ENCODE measurements around the gene ALAD.
"Not testable (repeated sequence)": the region's sequence is repeated elsewhere in the genome, so short reads cannot be mapped to it uniquely, and the experiment has no call there.

Gene ALAD

DNA sequence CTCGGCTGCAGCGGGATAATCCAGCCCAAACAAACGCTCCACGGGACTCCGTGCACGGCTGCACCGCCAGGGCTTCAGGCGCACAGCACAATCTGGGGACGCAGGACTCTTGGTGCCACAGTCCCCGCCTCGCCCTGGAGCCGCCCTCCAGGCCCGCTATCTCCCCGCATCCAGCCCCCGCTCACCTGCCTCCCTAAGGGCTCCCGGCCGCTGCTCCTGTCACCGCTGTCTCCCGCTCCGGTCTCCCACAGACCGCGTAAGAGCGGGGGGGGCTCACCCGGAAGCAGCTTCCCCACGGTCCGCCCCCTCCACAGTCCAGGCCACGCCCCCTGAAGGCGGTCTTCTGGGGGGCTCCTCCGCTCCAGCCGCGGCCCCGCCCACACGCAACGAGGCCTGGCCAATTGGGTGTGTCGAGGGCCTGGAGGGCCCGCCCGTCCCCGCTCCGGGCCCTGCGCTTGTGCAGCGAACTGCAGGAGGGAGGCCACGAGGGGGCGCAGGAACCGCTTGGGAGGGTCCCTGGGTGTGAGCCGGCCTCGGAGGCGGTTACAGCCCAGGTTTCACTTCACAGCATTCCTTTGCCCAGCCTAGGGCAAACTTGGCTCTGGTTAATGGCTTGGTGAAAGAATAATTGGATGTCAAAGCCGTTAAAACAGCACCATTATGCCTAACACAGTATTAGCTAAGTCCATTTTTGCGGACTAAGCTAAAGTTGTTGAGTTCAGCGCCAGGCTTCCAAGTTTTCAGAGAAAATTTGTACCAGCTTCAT is at the start of gene ALAD:
Gene ALAD (minus strand): TSS at position 258 of the 766 bp plus-strand sequence. CDS start 7,725 bp downstream, outside the sequence.
- peak within 1 kb of the TSS; percentile 93 for H3K4me3 ChIP-seq (replicated peaks in 1 of 2; ENCODE audit: low read depth in 2 of 2, low read length in 2 of 2)
- peak; percentile 98 to 99 for DNase-seq (ENCODE audit: low read depth in 2 of 2)
- TF ChIP-seq, protein P1, sequence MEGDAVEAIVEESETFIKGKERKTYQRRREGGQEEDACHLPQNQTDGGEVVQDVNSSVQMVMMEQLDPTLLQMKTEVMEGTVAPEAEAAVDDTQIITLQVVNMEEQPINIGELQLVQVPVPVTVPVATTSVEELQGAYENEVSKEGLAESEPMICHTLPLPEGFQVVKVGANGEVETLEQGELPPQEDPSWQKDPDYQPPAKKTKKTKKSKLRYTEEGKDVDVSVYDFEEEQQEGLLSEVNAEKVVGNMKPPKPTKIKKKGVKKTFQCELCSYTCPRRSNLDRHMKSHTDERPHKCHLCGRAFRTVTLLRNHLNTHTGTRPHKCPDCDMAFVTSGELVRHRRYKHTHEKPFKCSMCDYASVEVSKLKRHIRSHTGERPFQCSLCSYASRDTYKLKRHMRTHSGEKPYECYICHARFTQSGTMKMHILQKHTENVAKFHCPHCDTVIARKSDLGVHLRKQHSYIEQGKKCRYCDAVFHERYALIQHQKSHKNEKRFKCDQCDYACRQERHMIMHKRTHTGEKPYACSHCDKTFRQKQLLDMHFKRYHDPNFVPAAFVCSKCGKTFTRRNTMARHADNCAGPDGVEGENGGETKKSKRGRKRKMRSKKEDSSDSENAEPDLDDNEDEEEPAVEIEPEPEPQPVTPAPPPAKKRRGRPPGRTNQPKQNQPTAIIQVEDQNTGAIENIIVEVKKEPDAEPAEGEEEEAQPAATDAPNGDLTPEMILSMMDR (IDR thresholded peaks at IDR 0.05; ENCODE audit: low read depth, low read length), result peak; percentile 91

DNA sequence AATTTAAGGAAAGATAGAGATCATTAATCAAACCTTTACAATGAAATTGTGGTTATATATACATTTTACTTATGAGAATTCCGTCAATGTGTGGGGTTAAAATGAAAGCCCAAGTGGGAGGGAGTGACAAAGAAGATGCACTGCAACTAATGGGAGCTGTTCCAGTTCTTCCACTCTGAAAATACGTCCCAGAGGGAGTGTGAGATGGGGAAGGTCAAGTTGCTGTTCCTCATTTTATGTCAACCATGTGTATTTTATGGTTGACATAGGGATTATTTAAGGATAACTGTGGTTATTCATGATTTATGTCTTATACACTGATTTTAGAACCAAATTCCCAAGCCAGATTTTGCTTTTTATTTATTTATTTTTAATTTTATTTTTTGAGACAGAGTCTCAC is 48.3 kb upstream of the ALAD start:
- DNase-seq (ENCODE audit: low read depth in 2 of 2), result no peak
- H3K4me3 ChIP-seq (replicated peaks in 1 of 2; ENCODE audit: low read depth in 2 of 2, low read length in 2 of 2), result no peak overlapping the region
- TF ChIP-seq, protein P1 (IDR thresholded peaks at IDR 0.05; ENCODE audit: low read depth, low read length), result no peak

DNA sequence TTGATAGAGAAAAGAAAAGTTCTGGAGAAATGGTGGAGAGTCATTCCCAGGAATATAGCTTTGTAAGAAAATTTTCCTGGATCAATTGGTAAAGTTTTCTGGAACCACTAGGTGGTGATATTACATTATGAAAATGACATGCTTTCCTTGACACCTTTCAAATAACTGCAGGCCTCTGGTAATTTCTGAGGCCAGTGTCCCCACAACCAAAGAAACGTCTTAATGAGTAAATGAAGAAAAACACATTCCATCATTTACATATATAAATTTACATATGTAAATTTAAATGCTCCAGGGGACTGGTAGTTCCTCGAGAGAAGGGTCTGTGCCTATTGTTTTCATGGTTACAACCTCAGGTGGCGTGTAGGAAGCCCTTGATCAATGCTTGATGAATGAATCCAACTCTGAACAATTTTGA is 45.2 kb upstream of the ALAD start:
- peak; percentile 71 to 73 for DNase-seq (ENCODE audit: low read depth in 2 of 2)
- H3K4me3 ChIP-seq (replicated peaks in 1 of 2; ENCODE audit: low read depth in 2 of 2, low read length in 2 of 2), result no peak overlapping the region
- TF ChIP-seq, protein P1 (IDR thresholded peaks at IDR 0.05; ENCODE audit: low read depth, low read length), result peak; percentile 34

GRCh38 chr9:113444736-113445135 is 43.7 kb upstream of the ALAD start:
- H3K4me3 ChIP-seq (replicated peaks in 1 of 2; ENCODE audit: low read depth in 2 of 2, low read length in 2 of 2), result no peak overlapping the region
- TF ChIP-seq, protein P1 (IDR thresholded peaks at IDR 0.05; ENCODE audit: low read depth, low read length), result no peak
- DNase-seq (ENCODE audit: low read depth in 2 of 2), result no peak

DNA sequence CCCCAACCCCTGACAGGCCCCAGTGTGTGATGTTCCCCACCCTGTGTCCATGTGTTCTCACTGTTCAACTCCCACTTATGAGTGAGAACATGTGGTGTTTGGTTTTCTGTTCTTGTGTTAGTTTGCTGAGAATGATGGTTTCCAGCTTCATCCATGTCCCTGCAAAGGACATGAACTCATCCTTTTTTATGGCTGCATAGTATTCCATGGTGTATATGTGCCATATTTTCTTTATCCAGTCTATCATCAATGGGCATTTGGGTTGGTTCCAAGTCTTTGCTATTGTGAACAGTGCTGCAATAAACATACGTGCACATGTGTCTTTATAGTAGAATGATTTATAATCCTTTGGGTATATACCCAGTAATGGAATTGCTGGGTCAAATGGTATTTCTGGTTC is 36.6 kb upstream of the ALAD start:
- not testable (repeated sequence) for H3K4me3 ChIP-seq (replicated peaks in 1 of 2; ENCODE audit: low read depth in 2 of 2, low read length in 2 of 2); DNase-seq (ENCODE audit: low read depth in 2 of 2)

- DNase-seq (ENCODE audit: low read depth in 2 of 2), result peak in 1 of 2 donors; percentile 15
- TF ChIP-seq, protein P1 (IDR thresholded peaks at IDR 0.05; ENCODE audit: low read depth, low read length), result no peak
- no peak overlapping the region for H3K4me3 ChIP-seq (replicated peaks in 1 of 2; ENCODE audit: low read depth in 2 of 2, low read length in 2 of 2)
These were observed 35.8 kb upstream of the ALAD start for GRCh38 chr9:113436728-113437515.

DNA sequence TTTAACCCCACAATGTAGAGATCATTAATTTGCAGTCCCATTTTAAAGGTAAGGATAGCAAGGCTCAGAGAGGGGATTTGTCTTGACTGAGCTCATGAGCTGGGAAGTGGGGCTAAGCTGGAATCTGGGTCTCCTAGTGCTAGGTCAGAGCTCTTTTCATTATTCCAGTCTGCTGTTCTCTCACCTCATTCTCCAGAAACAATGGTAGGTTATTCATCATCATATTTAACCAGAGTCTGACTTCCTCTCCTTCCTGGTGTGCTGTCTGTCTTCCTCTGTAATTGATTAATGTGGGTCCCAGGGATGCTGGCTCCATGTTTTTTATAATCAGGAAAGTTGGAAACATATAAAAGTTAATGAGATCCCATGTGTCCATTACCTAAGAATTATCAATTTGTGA is 30.1 kb upstream of the ALAD start:
- H3K4me3 ChIP-seq (replicated peaks in 1 of 2; ENCODE audit: low read depth in 2 of 2, low read length in 2 of 2), result no peak overlapping the region
- TF ChIP-seq, protein P1 (IDR thresholded peaks at IDR 0.05; ENCODE audit: low read depth, low read length), result no peak
- DNase-seq (ENCODE audit: low read depth in 2 of 2), result no peak
